OCI-LY7 (cell line): Measurements from ENCODE around the gene RIC8B. TPM values are rescaled to one million over a fixed set of nuclear protein-coding genes. Genes with fewer than 3 reads are reported as not detected.

Experiments used
- BruUV-seq: library from RNA; stranded (reverse); fragments of 400-500 nt; replicated peaks from 2 replicates; lab custom pipeline; 2021; lab: Mats Ljungman, UMichigan
- CTCF ChIA-PET: fragments of 300-600 bp; sonication (Branson Sonifier 250); formaldehyde crosslinking; loops from one replicate; lab custom pipeline; 2022; ENCODE audit warnings: antibody characterized with exemption; ENCODE audit not compliant: unreplicated experiment; lab: Charles Lee
- POLR2A ChIA-PET: fragments of 300-600 bp; sonication (Branson Sonifier 250); formaldehyde crosslinking; loops from one replicate; lab custom pipeline; 2022; ENCODE audit warnings: antibody characterized with exemption; lab: Charles Lee
- DNase-seq: peaks from one replicate; pipeline ENCODE4 v3.0.0-alpha.2; 2015; ENCODE audit warnings: low spot score
- H2AFZ ChIP-seq: fragments of 200-600 bp; sonication (generic), shearing (Covaris generic); 2 replicates; pipeline ENCODE4 v1.6.1; 2014; ENCODE audit warnings: mild to moderate bottlenecking, antibody characterized with exemption, low read length, moderate library complexity
- H3K27ac ChIP-seq: fragments of 200-600 bp; sonication (generic); 2 replicates; pipeline ENCODE4 v1.5.1; 2014; ENCODE audit warnings: mixed run types, low read depth, mild to moderate bottlenecking, moderate library complexity, low read length, inconsistent platforms; ENCODE audit not compliant: poor library complexity, severe bottlenecking
- H3K36me3 ChIP-seq: fragments of 200-600 bp; sonication (generic); 2 replicates; pipeline ENCODE4 v1.6.1; 2014; ENCODE audit warnings: mild to moderate bottlenecking, antibody characterized with exemption, low read length, moderate library complexity, mixed read lengths; ENCODE audit not compliant: insufficient read depth
- H3K4me1 ChIP-seq: fragments of 200-600 bp; sonication (generic); 2 replicates; pipeline ENCODE4 v1.5.1; 2014; ENCODE audit warnings: mild to moderate bottlenecking, low read length; ENCODE audit not compliant: insufficient read depth, poor library complexity, severe bottlenecking
- H3K4me2 ChIP-seq: fragments of 200-600 bp; sonication (generic); 2 replicates; pipeline ENCODE4 v1.6.1; 2014; ENCODE audit warnings: mild to moderate bottlenecking, low read length
- H3K4me3 ChIP-seq: fragments of 200-600 bp; sonication (generic); 2 replicates; pipeline ENCODE4 v1.5.1; 2014; ENCODE audit warnings: mild to moderate bottlenecking, low read depth, low read length; ENCODE audit not compliant: poor library complexity, severe bottlenecking
- H3K79me2 ChIP-seq: fragments of 200-600 bp; sonication (generic); 2 replicates; pipeline ENCODE4 v1.6.1; 2016; ENCODE audit warnings: low read depth, mild to moderate bottlenecking, low read length, moderate library complexity, mixed read lengths; ENCODE audit not compliant: insufficient read depth
- H3K9me2 ChIP-seq: fragments of 200-600 bp; sonication (generic); 2 replicates; pipeline ENCODE4 v1.6.1; 2016; ENCODE audit warnings: mild to moderate bottlenecking, low read length, mixed read lengths; ENCODE audit not compliant: insufficient read depth
- H3K9me3 ChIP-seq: fragments of 200-600 bp; sonication (generic); 2 replicates; pipeline ENCODE4 v1.6.1; 2014; ENCODE audit warnings: mild to moderate bottlenecking, mixed run types, low read length, mixed read lengths
- H4K20me1 ChIP-seq: fragments of 200-600 bp; sonication (generic); 2 replicates; pipeline ENCODE4 v1.6.1; 2014; ENCODE audit warnings: mild to moderate bottlenecking, antibody characterized with exemption, low read length, moderate library complexity, mixed read lengths; ENCODE audit not compliant: insufficient read depth
- EZH2phosphoT487 ChIP-seq: fragments of 200-600 bp; sonication (generic); IDR thresholded peaks from 2 replicates; pipeline ENCODE4 v1.6.1; 2018; ENCODE audit warnings: low read depth, borderline replicate concordance, mild to moderate bottlenecking, mixed run types, antibody characterized with exemption, low read length, moderate library complexity, mixed read lengths
- intact Hi-C: fragments of 100-400 bp; cut with micrococcal nuclease; formaldehyde crosslinking; loops from one replicate; pipeline ENCODE4 v1.10.0; 2022; ENCODE audit not compliant: unreplicated experiment
- total RNA-seq, 2 experiments: library from RNA; depleted of rRNA in 1 of 2; stranded (reverse); fragments of >200 nt in 1 of 2; shearing (Covaris generic) in 1 of 2; gene quantifications; 2 replicates each; pipeline ENCODE4 v1.2.3, GENCODE V29; 2014 to 2022
- TF ChIP-seq, protein P1 (sequence below): fragments of 200-600 bp; sonication (generic); conservative IDR thresholded peaks from 2 replicates; pipeline ENCODE4 v1.5.1; 2014; ENCODE audit warnings: mild to moderate bottlenecking, antibody characterized with exemption, low read length, moderate library complexity, mixed read lengths

RIC8B gene
- total RNA-seq, 2 experiments from 2014 or later, result 9.6 TPM; not detected in 1

DNA sequence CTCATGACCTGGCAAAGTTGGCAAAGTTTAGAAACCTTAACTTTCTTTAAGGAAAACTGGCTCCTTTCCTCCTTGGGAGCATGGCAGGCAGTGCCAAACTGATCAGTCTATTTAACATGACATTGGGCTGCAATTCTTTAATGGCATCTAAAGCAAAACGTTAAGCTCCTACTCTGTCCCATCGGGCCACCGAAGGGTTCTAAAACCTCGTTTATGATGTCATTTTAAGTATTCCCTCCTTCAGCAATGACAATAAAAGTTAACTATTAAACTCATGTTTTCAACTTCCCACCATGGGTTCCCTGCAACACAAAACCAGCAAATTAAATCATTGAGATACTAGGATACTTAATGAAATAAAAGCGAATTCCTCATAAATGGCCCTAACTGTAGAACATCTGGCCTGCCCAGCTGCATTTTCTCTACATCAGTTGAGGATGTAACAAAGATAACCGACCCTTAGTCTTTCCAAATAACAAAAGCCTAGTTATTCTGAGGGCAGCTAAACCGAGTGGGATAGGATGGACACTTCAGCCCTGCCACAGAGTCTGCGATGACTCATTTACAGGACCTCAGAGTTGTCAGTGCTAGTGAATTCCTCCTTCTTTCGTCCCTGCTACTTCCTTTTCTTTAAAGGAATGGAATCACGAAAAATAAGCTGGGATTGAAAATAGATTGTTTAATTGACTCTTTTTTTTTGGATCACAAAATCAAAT lies 34.5 kb upstream of the RIC8B start:
- Histone ChIP-seq H3K9me3 (no peaks in the 10 kb centered on the region), H3K4me2 (no peak overlapping the region), H3K79me2 (no peaks in the 10 kb centered on the region), H4K20me1 (no peaks in the 10 kb centered on the region), H3K4me1 (no peaks in the 10 kb centered on the region), H2AFZ (no peak overlapping the region), H3K27ac (no peak overlapping the region), H3K4me3 (no peak overlapping the region), H3K36me3 (no peaks in the 10 kb centered on the region), H3K9me2 (no peaks in the 10 kb centered on the region)
- ChIA-PET POLR2A (interaction anchor here (0.5 to 0.9 kb wide), 3 partner anchors 9 to 27 kb away, joined by 3 to 4 read pairs (median 3); no protein-coding TSS in a partner anchor), CTCF (no interaction called here)
- DNase-seq, result no peak
- intact Hi-C loops, result no loop called here
- no TSS peak for BruUV-seq
- TF ChIP-seq EZH2phosphoT487, result no peak
- TF ChIP-seq, protein P1, sequence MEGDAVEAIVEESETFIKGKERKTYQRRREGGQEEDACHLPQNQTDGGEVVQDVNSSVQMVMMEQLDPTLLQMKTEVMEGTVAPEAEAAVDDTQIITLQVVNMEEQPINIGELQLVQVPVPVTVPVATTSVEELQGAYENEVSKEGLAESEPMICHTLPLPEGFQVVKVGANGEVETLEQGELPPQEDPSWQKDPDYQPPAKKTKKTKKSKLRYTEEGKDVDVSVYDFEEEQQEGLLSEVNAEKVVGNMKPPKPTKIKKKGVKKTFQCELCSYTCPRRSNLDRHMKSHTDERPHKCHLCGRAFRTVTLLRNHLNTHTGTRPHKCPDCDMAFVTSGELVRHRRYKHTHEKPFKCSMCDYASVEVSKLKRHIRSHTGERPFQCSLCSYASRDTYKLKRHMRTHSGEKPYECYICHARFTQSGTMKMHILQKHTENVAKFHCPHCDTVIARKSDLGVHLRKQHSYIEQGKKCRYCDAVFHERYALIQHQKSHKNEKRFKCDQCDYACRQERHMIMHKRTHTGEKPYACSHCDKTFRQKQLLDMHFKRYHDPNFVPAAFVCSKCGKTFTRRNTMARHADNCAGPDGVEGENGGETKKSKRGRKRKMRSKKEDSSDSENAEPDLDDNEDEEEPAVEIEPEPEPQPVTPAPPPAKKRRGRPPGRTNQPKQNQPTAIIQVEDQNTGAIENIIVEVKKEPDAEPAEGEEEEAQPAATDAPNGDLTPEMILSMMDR, result no peak

DNA sequence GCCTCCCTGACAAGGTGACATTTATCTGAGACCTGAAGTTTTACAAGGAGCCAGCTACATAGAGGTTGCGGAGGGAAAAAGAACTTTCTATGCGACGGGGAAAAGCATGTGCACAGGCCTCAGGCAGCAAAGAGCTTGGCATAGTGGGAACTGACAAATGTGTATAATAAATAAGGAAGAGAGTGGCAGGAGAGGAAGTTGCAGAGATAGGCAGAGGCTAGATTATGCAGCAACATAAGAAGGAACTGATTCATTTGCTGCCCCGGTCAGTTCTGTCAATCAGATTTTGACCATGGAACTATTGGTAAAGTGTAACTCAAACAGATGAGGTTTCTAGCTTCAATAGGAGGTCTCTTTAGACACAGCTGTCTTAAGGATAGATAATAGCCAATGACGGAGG lies 33.7 kb upstream of the RIC8B start:
- no peaks in the 10 kb centered on the region for H3K9me2 ChIP-seq
- no TSS peak for BruUV-seq
- no peak for DNase-seq
- H3K4me3 ChIP-seq, result no peak overlapping the region
- H3K27ac ChIP-seq, result no peak overlapping the region
- no peak for TF ChIP-seq EZH2phosphoT487
- TF ChIP-seq, protein P1, result no peak
- H3K9me3 ChIP-seq, result no peaks in the 10 kb centered on the region
- no peaks in the 10 kb centered on the region for H3K4me1 ChIP-seq
- ChIA-PET CTCF (no interaction called here), POLR2A (interaction anchor here (0.9 kb wide), 1 partner anchor 26 kb away, joined by 3 read pairs; no protein-coding TSS in a partner anchor)
- no peak overlapping the region for H2AFZ ChIP-seq
- intact Hi-C loops, result no loop called here
- no peaks in the 10 kb centered on the region for H3K36me3 ChIP-seq
- H3K4me2 ChIP-seq, result no peak overlapping the region
- no peaks in the 10 kb centered on the region for H3K79me2 ChIP-seq
- H4K20me1 ChIP-seq, result no peaks in the 10 kb centered on the region

DNA sequence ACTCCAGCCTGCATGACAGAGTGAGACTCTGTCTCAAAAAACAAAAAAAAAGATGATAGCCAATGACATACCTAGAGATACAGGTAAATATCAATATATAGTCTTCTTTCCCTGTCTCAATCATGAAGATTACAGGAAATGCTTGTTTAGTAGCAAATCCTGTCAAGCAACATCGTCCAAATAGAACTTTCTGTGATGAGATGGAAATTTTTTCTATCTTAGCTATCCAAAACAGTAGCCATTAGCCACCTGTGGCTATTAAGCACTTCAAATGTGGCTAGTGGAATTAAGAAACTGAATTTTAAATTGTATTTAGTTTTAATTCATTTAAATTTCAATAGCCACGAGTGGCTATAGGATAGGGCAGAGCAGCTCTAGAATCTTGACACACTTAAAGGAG lies 33.2 kb upstream of the RIC8B start:
- no peaks in the 10 kb centered on the region for H4K20me1 ChIP-seq
- BruUV-seq, result no TSS peak
- no peak overlapping the region for H2AFZ ChIP-seq
- no peak overlapping the region for H3K27ac ChIP-seq
- no peaks in the 10 kb centered on the region for H3K9me3 ChIP-seq
- no peak overlapping the region for H3K4me2 ChIP-seq
- DNase-seq, result no peak
- H3K9me2 ChIP-seq, result no peaks in the 10 kb centered on the region
- no peak for TF ChIP-seq EZH2phosphoT487
- TF ChIP-seq, protein P1, result no peak
- CTCF ChIA-PET, result interaction anchor here (1.0 kb wide), 1 partner anchor 15 kb away, joined by 3 read pairs; no protein-coding TSS in a partner anchor
- H3K4me1 ChIP-seq, result no peaks in the 10 kb centered on the region
- H3K4me3 ChIP-seq, result no peak overlapping the region
- H3K36me3 ChIP-seq, result no peaks in the 10 kb centered on the region
- intact Hi-C loops, result no loop called here
- H3K79me2 ChIP-seq, result no peaks in the 10 kb centered on the region
- POLR2A ChIA-PET, result interaction anchor here (0.9 to 1.9 kb wide), 2 partner anchors 12 to 25 kb away, joined by 3 to 5 read pairs; no protein-coding TSS in a partner anchor
